Psoas muscle (tissue), 8 donors: ENCODE measurements around the gene CLTCL1. TPM values are rescaled to one million over a fixed set of nuclear protein-coding genes. Genes with fewer than 3 reads are reported as not detected.
"Not testable (repeated sequence)": the region's sequence is repeated elsewhere in the genome, so short reads cannot be mapped to it uniquely, and the experiment has no call there.

Experiments used
- ATAC-seq, 4 donors: fragments of 200-7000 bp; cut with Tn5 transposase; one replicate each; pipeline ENCODE4 v1.9.1; 2020; ENCODE audit warnings: moderate library complexity in 3 of 4, mild to moderate bottlenecking in 2 of 4
- DNase-seq, 2 donors: peaks; one replicate each; pipeline ENCODE4 v3.0.0-alpha.2; 2020
- H3K27ac ChIP-seq: fragments of 200-600 bp; one replicate; pipeline ENCODE4 v1.8.0; 2022
- H3K27me3 ChIP-seq, 3 donors: fragments of 200-600 bp in 1 of 3; one replicate each; pipeline versions ENCODE4 v1.6.1 to v1.8.0; 2013 to 2022; ENCODE audit warnings: low read length in 2 of 3, mild to moderate bottlenecking in 2 of 3, moderate library complexity in 1 of 3; ENCODE audit not compliant: insufficient read depth in 3 of 3
- H3K36me3 ChIP-seq, 2 donors: fragments of 200-600 bp in 1 of 2; one replicate each; pipeline versions ENCODE4 v1.6.1 to v1.8.0; 2013 to 2022; ENCODE audit warnings: low read depth in 1 of 2, mild to moderate bottlenecking in 1 of 2, moderate library complexity in 1 of 2; ENCODE audit not compliant: insufficient read depth in 1 of 2
- H3K4me1 ChIP-seq: fragments of 200-600 bp; one replicate; pipeline ENCODE4 v1.8.0; 2022
- H3K4me3 ChIP-seq: fragments of 200-600 bp; one replicate; pipeline ENCODE4 v1.8.0; 2022; ENCODE audit warnings: mild to moderate bottlenecking
- H3K9me3 ChIP-seq: fragments of 200-600 bp; one replicate; pipeline ENCODE4 v1.8.0; 2022
- WGBS, 3 donors: extraction: QIAGEN DNeasy Blood & Tissue Kit; methylation state at CpG; one replicate each; pipeline versions ENCODE4 v1.1.6 to v1.1.7; 2013; 5-methylcytosine and 5-hydroxymethylcytosine counted together
- intact Hi-C, 2 donors: fragments of 100-400 bp; cut with DNase I; formaldehyde crosslinking; loops; one replicate each; pipeline versions ENCODE4 v1.11.0 to v1.14.2; 2022
- polyA plus RNA-seq, 3 donors: library from polyadenylated mRNA; stranded (reverse); fragments of 200-250 nt; gene quantifications; one replicate each; pipeline ENCODE4 v1.2.3, GENCODE V29; 2013
- total RNA-seq, 4 donors: library from RNA; stranded (reverse); fragmentation: NEBNext Ultra II Directional in 2 of 4; extraction: Animal tissue kit (Norgen Biotek cat#: 25700) in 2 of 4; gene quantifications; one replicate each; pipeline versions ENCODE4 v1.2.1 to v1.2.4, GENCODE V29; 2021 to 2023
- TF ChIP-seq, protein P1 (sequence below): fragments of 200-600 bp; IDR thresholded peaks from one replicate; pipeline ENCODE4 v1.8.0; 2022; ENCODE audit warnings: antibody characterized with exemption
- donor health status: healthy with polysubstance abuse.
- donor health status: DM: no; HTN: no; CAD: no; lungs with moderate emphysema.
- donor health status: Bipolar disorder and iron deficiency.
- donor health status: healthy.
- donor health status: DM: yes; HTN: yes; CAD: no.
- donor health status: DM: no; HTN: no; CAD: no.
- donor health status: DM: no; HTN: no; CAD: no.
- donor health status: DM: yes; HTN: yes; CAD: no.

CLTCL1 gene
- total and polyA plus RNA-seq, 7 donors: 16.8 to 253 (median 92.6) TPM

DNA sequence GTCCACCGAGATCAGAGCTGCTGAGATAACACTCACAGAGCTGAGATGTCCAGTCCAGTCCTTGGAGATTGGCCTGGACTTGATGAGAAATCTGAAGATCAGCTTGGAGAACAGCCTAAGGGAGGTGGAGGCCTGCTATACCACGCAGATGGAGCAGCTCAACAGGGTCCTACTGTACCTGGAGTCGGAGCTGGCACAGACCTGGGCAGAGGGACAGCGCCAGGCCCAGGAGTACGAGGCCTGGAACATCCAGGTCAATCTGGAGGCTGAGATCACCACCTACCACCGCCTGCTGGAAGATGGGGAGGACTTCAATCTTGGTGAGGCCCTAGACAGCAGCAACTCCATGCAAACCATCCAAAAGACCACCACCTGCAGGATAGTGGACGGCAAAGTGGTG is 33.1 kb downstream of the CLTCL1 start:
- DNase-seq: no peak
- TF ChIP-seq, protein P1, sequence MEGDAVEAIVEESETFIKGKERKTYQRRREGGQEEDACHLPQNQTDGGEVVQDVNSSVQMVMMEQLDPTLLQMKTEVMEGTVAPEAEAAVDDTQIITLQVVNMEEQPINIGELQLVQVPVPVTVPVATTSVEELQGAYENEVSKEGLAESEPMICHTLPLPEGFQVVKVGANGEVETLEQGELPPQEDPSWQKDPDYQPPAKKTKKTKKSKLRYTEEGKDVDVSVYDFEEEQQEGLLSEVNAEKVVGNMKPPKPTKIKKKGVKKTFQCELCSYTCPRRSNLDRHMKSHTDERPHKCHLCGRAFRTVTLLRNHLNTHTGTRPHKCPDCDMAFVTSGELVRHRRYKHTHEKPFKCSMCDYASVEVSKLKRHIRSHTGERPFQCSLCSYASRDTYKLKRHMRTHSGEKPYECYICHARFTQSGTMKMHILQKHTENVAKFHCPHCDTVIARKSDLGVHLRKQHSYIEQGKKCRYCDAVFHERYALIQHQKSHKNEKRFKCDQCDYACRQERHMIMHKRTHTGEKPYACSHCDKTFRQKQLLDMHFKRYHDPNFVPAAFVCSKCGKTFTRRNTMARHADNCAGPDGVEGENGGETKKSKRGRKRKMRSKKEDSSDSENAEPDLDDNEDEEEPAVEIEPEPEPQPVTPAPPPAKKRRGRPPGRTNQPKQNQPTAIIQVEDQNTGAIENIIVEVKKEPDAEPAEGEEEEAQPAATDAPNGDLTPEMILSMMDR: no peak
- intact Hi-C loops: no loop called here
- ATAC-seq: peak in 1 of 4 donors; percentile 10
- 91 to 96% (median 92%) methylated on average over 7 of the region's 7 CpGs for WGBS, 3 donors
- no peaks in the 10 kb centered on the region for H3K9me3 ChIP-seq
- H3K27me3 ChIP-seq: no peaks in the 10 kb centered on the region
- peaks cover 0 to 33% of the 10 kb centered on the region in 2 donors for H3K36me3 ChIP-seq
- H3K27ac ChIP-seq: no peak overlapping the region
- peaks cover 6% of the 10 kb centered on the region for H3K4me1 ChIP-seq
- H3K4me3 ChIP-seq: no peak overlapping the region

DNA sequence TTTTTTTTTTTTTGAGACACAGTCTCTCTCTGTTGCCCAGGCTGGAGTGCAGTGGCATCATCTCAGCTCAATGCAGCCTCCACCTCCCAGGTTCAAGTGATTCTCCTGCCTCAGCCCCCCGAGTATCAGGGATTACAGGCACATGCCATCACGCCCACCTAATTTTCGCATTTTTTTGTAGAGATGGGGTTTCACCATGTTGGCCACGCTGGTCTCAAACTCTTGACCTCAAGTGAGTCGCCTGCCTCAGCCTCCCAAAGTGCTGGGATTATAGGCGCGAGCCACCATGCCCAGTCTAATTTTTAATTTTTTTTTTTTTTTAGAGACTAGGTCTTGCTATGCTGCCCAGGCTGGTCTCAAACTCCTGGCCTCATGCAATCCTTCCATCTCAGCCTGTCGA is 35.2 kb downstream of the CLTCL1 start:
- H3K27ac ChIP-seq, H3K4me3 ChIP-seq, DNase-seq, H3K4me1 ChIP-seq, intact Hi-C loops, H3K9me3 ChIP-seq, ATAC-seq, H3K27me3 ChIP-seq: not testable (repeated sequence)
- 96 to 97% (median 96%) methylated on average over 8 of the region's 8 CpGs for WGBS, 3 donors
- H3K36me3 ChIP-seq: peaks cover 8 to 53% of the 10 kb centered on the region in 2 donors

DNA sequence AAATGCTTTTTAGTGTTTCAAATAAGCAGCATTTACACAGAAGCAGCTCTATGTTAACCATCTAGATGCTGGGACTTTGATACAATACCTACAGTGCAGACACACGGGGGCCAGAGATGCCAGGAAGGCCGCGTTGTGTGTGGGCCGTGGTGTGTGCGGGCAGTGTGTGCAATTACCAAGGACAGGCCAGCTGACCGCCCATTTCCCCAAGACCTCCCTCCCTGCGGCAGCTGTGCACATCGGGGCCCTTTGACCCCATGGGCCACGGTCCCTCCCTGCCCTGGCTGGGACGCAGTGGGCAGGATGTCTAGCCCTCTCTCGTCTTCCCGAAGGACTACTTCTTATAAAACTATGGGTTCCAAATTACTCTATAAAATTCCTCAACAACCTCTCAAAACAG is 38.4 kb downstream of the CLTCL1 start:
- ATAC-seq: peak in 2 of 4 donors; percentile 14 to 32
- H3K4me1 ChIP-seq: no peaks in the 10 kb centered on the region

DNA sequence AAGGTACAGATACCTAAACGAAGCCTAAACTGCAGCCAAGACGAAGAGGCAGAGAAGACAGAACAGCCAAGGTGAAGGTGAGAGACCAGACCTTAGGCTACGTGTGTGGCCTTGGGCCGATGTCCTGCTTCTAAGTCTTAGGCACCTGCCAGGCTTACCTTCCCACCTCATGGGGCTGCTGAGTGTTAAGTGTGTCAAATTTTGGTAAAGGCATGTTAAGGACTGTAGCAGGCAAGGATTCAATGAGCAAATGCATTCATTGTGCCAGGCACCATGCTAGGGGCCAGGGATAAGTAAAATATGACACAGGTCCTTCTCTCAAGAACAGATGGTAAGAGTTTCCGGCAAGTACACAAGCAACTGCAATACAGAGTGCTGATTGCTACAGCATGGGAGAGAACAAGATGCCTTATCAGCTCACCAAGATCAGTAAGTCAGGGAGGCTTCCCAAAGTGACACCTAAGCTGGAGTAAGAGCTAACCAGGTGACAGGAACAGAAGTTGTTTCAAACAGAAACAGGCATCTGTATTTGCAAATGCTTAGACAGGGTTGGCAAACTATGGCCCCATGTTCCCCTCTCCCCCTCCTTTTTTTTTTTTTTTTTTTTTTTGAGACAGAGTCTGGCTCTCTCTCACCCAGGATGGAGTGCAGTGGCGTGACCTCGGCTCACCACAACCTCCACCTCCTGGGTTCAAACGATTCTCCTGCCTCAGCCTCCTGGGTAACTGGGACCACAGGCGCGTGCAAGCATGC is 46.7 kb downstream of the CLTCL1 start:
- H3K27ac ChIP-seq: no peak overlapping the region
- H3K36me3 ChIP-seq: peaks cover 4 to 85% of the 10 kb centered on the region in 2 donors
- TF ChIP-seq, protein P1: no peak
- peaks cover 1% of the 10 kb centered on the region for H3K4me1 ChIP-seq
- H3K4me3 ChIP-seq: no peak overlapping the region
- no peaks in the 10 kb centered on the region for H3K9me3 ChIP-seq
- intact Hi-C loops: no loop called here
- WGBS, 3 donors: 79 to 90% (median 82%) methylated on average over 10 of the region's 10 CpGs
- no peaks in the 10 kb centered on the region for H3K27me3 ChIP-seq
- DNase-seq (no peak), ATAC-seq (peak in 3 of 4 donors; percentile 39 to 64 (median 53))

More for the DNA sequence above, 38.4 kb downstream of the CLTCL1 start:
- 91 to 93% (median 93%) methylated on average over 12 of the region's 12 CpGs for WGBS, 3 donors
- Histone ChIP-seq H3K36me3 (peaks cover 8 to 80% of the 10 kb centered on the region in 2 donors), H3K27me3 (no peaks in the 10 kb centered on the region), H3K4me3 (no peak overlapping the region), H3K27ac (no peak overlapping the region), H3K9me3 (no peaks in the 10 kb centered on the region)
- intact Hi-C loops: no loop called here
- TF ChIP-seq, protein P1: no peak
- DNase-seq: no peak

DNA sequence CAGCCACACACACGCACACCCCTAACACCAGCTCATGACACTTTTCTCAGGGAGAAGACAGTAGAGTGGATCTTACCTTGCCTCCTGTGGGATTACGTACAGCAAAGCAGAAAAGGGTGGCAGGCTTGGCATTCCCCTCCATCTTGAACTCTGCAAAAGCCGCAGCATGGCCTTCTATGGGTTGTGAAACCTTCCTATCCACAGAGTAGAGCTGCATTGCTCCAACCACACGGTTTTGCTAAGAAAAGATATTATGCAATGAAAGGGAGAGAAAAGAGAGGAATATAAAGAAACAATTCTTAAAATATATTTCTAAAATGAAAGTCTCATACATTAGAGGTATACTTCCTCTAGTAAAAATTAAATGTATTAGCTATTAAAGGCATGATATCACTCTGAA is 48.8 kb downstream of the CLTCL1 start:
- H3K27ac ChIP-seq: no peak overlapping the region
- ATAC-seq (no peak), DNase-seq (no peak)
- no peaks in the 10 kb centered on the region for H3K27me3 ChIP-seq
- no peaks in the 10 kb centered on the region for H3K9me3 ChIP-seq
- peaks cover 19% of the 10 kb centered on the region for H3K4me1 ChIP-seq
- WGBS, 3 donors: 88 to 91% (median 89%) methylated on average over 4 of the region's 4 CpGs
- TF ChIP-seq, protein P1: no peak
- peaks cover 4 to 84% of the 10 kb centered on the region in 2 donors for H3K36me3 ChIP-seq
- intact Hi-C loops: no loop called here
- no peak overlapping the region for H3K4me3 ChIP-seq
